ENCODE data around the gene SLC7A1.

GRCh38 chr13:29545988-29546387 is 49.5 kb downstream of the SLC7A1 start:
- TF ChIP-seq ELK1 (IDR thresholded peaks at IDR 0.05; ENCODE audit: low read depth, low read length): no peak
- no peak for TF ChIP-seq CTCF (IDR thresholded peaks at IDR 0.05)
- TF ChIP-seq POLR2A (IDR thresholded peaks at IDR 0.05; ENCODE audit: low read length): no peak
- no peak for TF ChIP-seq CHD4 (IDR thresholded peaks at IDR 0.05; ENCODE audit: borderline replicate concordance)
- TF ChIP-seq PHF8 (IDR thresholded peaks at IDR 0.05; ENCODE audit: borderline replicate concordance, low read depth): no peak

Data from A549 (cell line).